GM23338 (cell line): ENCODE measurements around the gene MAPK6. TPM values are rescaled to one million over a fixed set of nuclear protein-coding genes. Genes with fewer than 3 reads are reported as not detected.

Experiments used
- ATAC-seq: fragments of 200-7000 bp; cut with Tn5 transposase; 3 replicates; pipeline ENCODE4 v1.9.1; 2020
- DNase-seq: peaks from one replicate; pipeline ENCODE4 v3.0.0-alpha.2; 2015; ENCODE audit warnings: low spot score
- H2AFZ ChIP-seq: fragments of 200-600 bp; sonication (generic); 2 replicates; pipeline ENCODE4 v1.8.0; 2016; ENCODE audit warnings: antibody characterized with exemption, mild to moderate bottlenecking, moderate library complexity
- H3F3A ChIP-seq: fragments of 200-600 bp; sonication (generic); replicated peaks from 2 replicates; pipeline ENCODE4 v1.8.0; 2017; ENCODE audit warnings: antibody characterized with exemption, mixed run types, low read depth
- H3K27ac ChIP-seq: fragments of 200-600 bp; sonication (generic); 2 replicates; pipeline ENCODE4 v1.6.1; 2016; ENCODE audit warnings: low read depth
- H3K27me3 ChIP-seq: fragments of 200-600 bp; sonication (generic); 2 replicates; pipeline ENCODE4 v1.8.0; 2016; ENCODE audit warnings: mild to moderate bottlenecking, mixed run types, moderate library complexity; ENCODE audit not compliant: insufficient read depth
- H3K36me3 ChIP-seq: fragments of 200-600 bp; sonication (generic); 2 replicates; pipeline ENCODE4 v1.8.0; 2016; ENCODE audit warnings: mild to moderate bottlenecking; ENCODE audit not compliant: insufficient read depth
- H3K4me1 ChIP-seq: fragments of 200-600 bp; sonication (generic); 2 replicates; pipeline ENCODE4 v1.8.0; 2016; ENCODE audit warnings: mild to moderate bottlenecking, moderate library complexity; ENCODE audit not compliant: insufficient read depth
- H3K4me2 ChIP-seq: fragments of 200-600 bp; sonication (generic); 2 replicates; pipeline ENCODE4 v1.7.1; 2017; ENCODE audit warnings: mixed run types
- H3K4me3 ChIP-seq: fragments of 200-600 bp; sonication (generic); 2 replicates; pipeline ENCODE4 v1.6.1; 2016; ENCODE audit warnings: mixed run types
- H3K79me2 ChIP-seq: fragments of 200-600 bp; sonication (generic); replicated peaks from 2 replicates; pipeline ENCODE4 v1.8.0; 2017; ENCODE audit warnings: mild to moderate bottlenecking; ENCODE audit not compliant: insufficient read depth
- H3K9me2 ChIP-seq: fragments of 200-600 bp; sonication (generic); 2 replicates; pipeline ENCODE4 v1.8.0; 2017; ENCODE audit not compliant: insufficient read depth
- H4K20me1 ChIP-seq: fragments of 200-600 bp; sonication (generic); replicated peaks from 2 replicates; pipeline ENCODE4 v1.8.0; 2017; ENCODE audit warnings: mild to moderate bottlenecking; ENCODE audit not compliant: insufficient read depth
- H3K27ac Mint-ChIP-seq: 2 replicates; pipeline ENCODE4 v1.8.0; 2020; ENCODE audit warnings: inconsistent platforms, mild to moderate bottlenecking, moderate library complexity, mixed read lengths
- H3K27me3 Mint-ChIP-seq: 3 replicates; pipeline ENCODE4 v1.8.0; 2022; ENCODE audit warnings: low read depth, mild to moderate bottlenecking, moderate library complexity, mixed read lengths, inconsistent platforms; ENCODE audit not compliant: insufficient read depth, poor library complexity
- H3K36me3 Mint-ChIP-seq: 3 replicates; pipeline ENCODE4 v1.8.0; 2021; ENCODE audit warnings: low read depth, mild to moderate bottlenecking, inconsistent platforms, moderate library complexity, mixed read lengths
- H3K4me1 Mint-ChIP-seq: 3 replicates; pipeline ENCODE4 v1.8.0; 2020; ENCODE audit warnings: mild to moderate bottlenecking, inconsistent platforms, mixed read lengths
- H3K4me3 Mint-ChIP-seq: 3 replicates; pipeline ENCODE4 v1.8.0; 2021; ENCODE audit warnings: moderate library complexity, mild to moderate bottlenecking, inconsistent platforms, mixed read lengths
- H3K9me3 Mint-ChIP-seq: 3 replicates; pipeline ENCODE4 v1.8.0; 2020; ENCODE audit warnings: moderate library complexity, mild to moderate bottlenecking, inconsistent platforms, mixed read lengths
- CTCF ChIP-seq, 2 experiments: fragments of 200-600 bp in 1 of 2; sonication (generic) in 1 of 2; conservative IDR thresholded peaks; 2 replicates each; pipeline versions ENCODE4 v1.5.1 to v1.6.1; 2016 to 2017; ENCODE audit warnings: antibody characterized with exemption in 2 of 2, low read depth in 2 of 2, mild to moderate bottlenecking in 2 of 2, moderate library complexity in 1 of 2
- EZH2 ChIP-seq: fragments of 200-600 bp; sonication (generic); IDR thresholded peaks from one replicate; pipeline ENCODE4 v1.8.0; 2017; ENCODE audit warnings: antibody characterized with exemption, mild to moderate bottlenecking, low read depth; ENCODE audit not compliant: unreplicated experiment
- EZH2phosphoT487 ChIP-seq: fragments of 200-600 bp; sonication (generic); IDR thresholded peaks from one replicate; pipeline ENCODE4 v1.8.1; 2018; ENCODE audit warnings: antibody characterized with exemption; ENCODE audit not compliant: unreplicated experiment
- JUNB ChIP-seq: IDR thresholded peaks from one replicate; pipeline ENCODE4 v1.6.1; 2016; ENCODE audit warnings: antibody characterized with exemption; ENCODE audit not compliant: unreplicated experiment
- ZNF331 ChIP-seq: fragments of 250-450 bp; sonication (Bioruptor Pico); IDR thresholded peaks from 2 replicates; pipeline ENCODE4 v1.5.0; 2020; ENCODE audit warnings: low read depth, mild to moderate bottlenecking, moderate library complexity
- ZNF462 ChIP-seq: fragments of 250-450 bp; sonication (Bioruptor Pico); IDR thresholded peaks from 2 replicates; pipeline ENCODE4 v1.5.0; 2020; ENCODE audit warnings: mild to moderate bottlenecking, moderate library complexity
- polyA plus RNA-seq: library from polyadenylated mRNA; unstranded; fragments of >200 nt; fragmentation: Nextera tagmentation; extraction: Ambion mirVana; gene quantifications from 2 replicates; pipeline ENCODE4 v1.2.1, GENCODE V29; 2016
- total RNA-seq: library from RNA; depleted of rRNA; stranded (reverse); fragments of >200 nt; shearing (Covaris generic); gene quantifications from 2 replicates; pipeline ENCODE4 v1.2.3, GENCODE V29; 2014
- TF ChIP-seq, protein P1 (sequence below): IDR thresholded peaks from 2 replicates; pipeline ENCODE4 v1.6.1; 2016; ENCODE audit warnings: antibody characterized with exemption

MAPK6 gene
- total and polyA plus RNA-seq, 2 experiments from 2014 or later, result 40.9 to 92.3 TPM

DNA sequence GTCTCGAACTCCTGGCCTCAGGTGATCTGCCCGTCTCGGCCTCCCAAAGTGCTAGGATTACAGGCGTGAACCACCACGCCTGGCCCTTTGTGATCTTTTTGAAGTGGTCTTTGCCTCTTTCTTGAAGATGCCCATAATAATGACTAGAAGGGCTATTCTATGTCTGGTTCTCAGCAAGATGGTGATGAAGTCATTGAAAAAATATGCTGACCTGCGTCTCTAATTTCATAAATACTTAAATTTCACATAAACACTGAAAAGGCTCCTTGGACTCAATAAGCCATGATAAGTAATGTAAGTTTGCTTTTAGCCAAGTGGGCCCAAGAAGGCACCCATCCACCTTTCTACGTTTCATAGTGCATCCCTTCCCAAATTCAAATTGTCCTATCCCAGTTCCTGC lies 775 bp upstream of the MAPK6 start:
- Histone ChIP-seq H3F3A (no peaks in the 10 kb centered on the region), H3K36me3 (no peaks in the 10 kb centered on the region), H3K4me3 (peak overlapping the region; percentile 65), H3K79me2 (peaks cover 36% of the 10 kb centered on the region), H3K27ac (peak overlapping the region; percentile 45; the same call in 1 of the 2 replicates), H3K4me1 (peaks cover 25% of the 10 kb centered on the region), H4K20me1 (peaks cover 6% of the 10 kb centered on the region; the same call in 1 of the 2 replicates), H3K27me3 (no peaks in the 10 kb centered on the region), H3K9me2 (no peaks in the 10 kb centered on the region), H3K4me2 (peak overlapping the region; percentile 84), H2AFZ (peak overlapping the region; percentile 98)
- DNase-seq, result no peak
- peaks cover 34% of the 10 kb centered on the region for H3K4me1 Mint-ChIP-seq
- peak overlapping the region; percentile 92 for H3K4me3 Mint-ChIP-seq
- peak overlapping the region; percentile 74 for H3K27ac Mint-ChIP-seq
- H3K27me3 Mint-ChIP-seq, result peaks cover 27% of the 10 kb centered on the region
- ATAC-seq, result no peak
- peaks cover 6% of the 10 kb centered on the region; the same call in 2 of the 3 replicates for H3K9me3 Mint-ChIP-seq
- TF ChIP-seq CTCF (conservative IDR thresholded peaks at IDR 0.05; ENCODE audit: low read depth in 2 of 2) (no peak), ZNF331 (no peak), ZNF462 (CRISPR knock-in tag) (no peak), JUNB (no peak), EZH2phosphoT487 (no peak), EZH2 (no peak)
- TF ChIP-seq, protein P1, sequence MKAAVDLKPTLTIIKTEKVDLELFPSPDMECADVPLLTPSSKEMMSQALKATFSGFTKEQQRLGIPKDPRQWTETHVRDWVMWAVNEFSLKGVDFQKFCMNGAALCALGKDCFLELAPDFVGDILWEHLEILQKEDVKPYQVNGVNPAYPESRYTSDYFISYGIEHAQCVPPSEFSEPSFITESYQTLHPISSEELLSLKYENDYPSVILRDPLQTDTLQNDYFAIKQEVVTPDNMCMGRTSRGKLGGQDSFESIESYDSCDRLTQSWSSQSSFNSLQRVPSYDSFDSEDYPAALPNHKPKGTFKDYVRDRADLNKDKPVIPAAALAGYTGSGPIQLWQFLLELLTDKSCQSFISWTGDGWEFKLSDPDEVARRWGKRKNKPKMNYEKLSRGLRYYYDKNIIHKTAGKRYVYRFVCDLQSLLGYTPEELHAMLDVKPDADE, result no peak
- H3K36me3 Mint-ChIP-seq, result peaks cover 3% of the 10 kb centered on the region; the same call in 2 of the 3 replicates
